MM.1S (cell line): Measurements from ENCODE around the gene ABCC8.

ENCODE experiments used
- DNase-seq: peaks from one replicate; pipeline ENCODE4 v3.0.0-alpha.2; 2015
- H2AFZ ChIP-seq: fragments of 300-600 bp; sonication (generic); 2 replicates; pipeline ENCODE4 v1.6.0; 2016; ENCODE audit warnings: antibody characterized with exemption, low read length
- H3F3A ChIP-seq: fragments of 300-600 bp; sonication (generic); 2 replicates; pipeline ENCODE4 v1.6.1; 2016; ENCODE audit warnings: mild to moderate bottlenecking, antibody characterized with exemption, low read length, moderate library complexity, mixed read lengths; ENCODE audit not compliant: insufficient read depth
- H3K27ac ChIP-seq: fragments of 300-600 bp; sonication (generic); 2 replicates; pipeline ENCODE4 v1.5.1; 2016; ENCODE audit warnings: mild to moderate bottlenecking, low read length
- H3K27me3 ChIP-seq: fragments of 300-600 bp; sonication (generic); replicated peaks from 2 replicates; pipeline ENCODE4 v1.6.0; 2016; ENCODE audit warnings: low read length; ENCODE audit not compliant: insufficient read depth
- H3K36me3 ChIP-seq: fragments of 300-600 bp; sonication (generic); replicated peaks from 2 replicates; pipeline ENCODE4 v1.6.1; 2016; ENCODE audit warnings: mild to moderate bottlenecking, low read length, mixed read lengths; ENCODE audit not compliant: insufficient read depth
- H3K4me1 ChIP-seq: fragments of 300-600 bp; sonication (generic); 2 replicates; pipeline ENCODE4 v1.6.1; 2016; ENCODE audit warnings: low read length, mixed read lengths
- H3K4me2 ChIP-seq: fragments of 300-600 bp; sonication (generic); 2 replicates; pipeline ENCODE4 v1.6.0; 2016; ENCODE audit warnings: low read depth, low read length
- H3K4me3 ChIP-seq: fragments of 300-600 bp; sonication (generic); 2 replicates; pipeline ENCODE4 v1.5.1; 2016; ENCODE audit warnings: low read length, mixed read lengths
- H3K79me2 ChIP-seq: fragments of 300-600 bp; sonication (generic); 2 replicates; pipeline ENCODE4 v1.6.1; 2016; ENCODE audit warnings: mixed run types, low read length, mixed read lengths
- H3K9ac ChIP-seq: fragments of 300-600 bp; sonication (generic); 2 replicates; pipeline ENCODE4 v1.6.1; 2016; ENCODE audit warnings: low read length, mixed read lengths
- H3K9me2 ChIP-seq: fragments of 300-600 bp; sonication (generic); replicated peaks from 2 replicates; pipeline ENCODE4 v1.6.1; 2016; ENCODE audit warnings: mild to moderate bottlenecking, low read length, mixed read lengths; ENCODE audit not compliant: insufficient read depth
- H3K9me3 ChIP-seq: fragments of 300-600 bp; sonication (generic); replicated peaks from 2 replicates; pipeline ENCODE4 v1.6.1; 2016; ENCODE audit warnings: mild to moderate bottlenecking, low read length, mixed read lengths; ENCODE audit not compliant: insufficient read depth
- H4K20me1 ChIP-seq: fragments of 300-600 bp; sonication (generic); 2 replicates; pipeline ENCODE4 v1.6.1; 2016; ENCODE audit warnings: mild to moderate bottlenecking, low read length, moderate library complexity, mixed read lengths; ENCODE audit not compliant: insufficient read depth
- CTCF ChIP-seq: fragments of 300-600 bp; sonication (generic); IDR thresholded peaks from 2 replicates; pipeline ENCODE4 v1.5.1; 2016; ENCODE audit warnings: antibody characterized with exemption, low read length, mixed read lengths
- EZH2 ChIP-seq: fragments of 300-600 bp; sonication (generic); optimal IDR thresholded peaks from 2 replicates; pipeline ENCODE3; 2017; ENCODE audit warnings: low read depth, mild to moderate bottlenecking, antibody characterized with exemption, low read length, mixed read lengths
- EZH2phosphoT487 ChIP-seq: fragments of 300-600 bp; sonication (generic); IDR thresholded peaks from 2 replicates; pipeline ENCODE4 v1.6.1; 2018; ENCODE audit warnings: antibody characterized with exemption, low read length

ABCC8 gene

GRCh38 chr11:17393472-17393871 lies 83.2 kb downstream of the ABCC8 start:
- H4K20me1 ChIP-seq: no peaks in the 10 kb centered on the region
- H3K36me3 ChIP-seq: no peaks in the 10 kb centered on the region
- no peaks in the 10 kb centered on the region for H3K9me3 ChIP-seq
- no peak overlapping the region for H3K4me3 ChIP-seq
- H3K4me1 ChIP-seq: peaks cover 31% of the 10 kb centered on the region
- H3K79me2 ChIP-seq: no peaks in the 10 kb centered on the region
- TF ChIP-seq EZH2phosphoT487 (no peak), EZH2 (no peak), CTCF (no peak)
- no peaks in the 10 kb centered on the region for H3K27me3 ChIP-seq
- H3K9me2 ChIP-seq: no peaks in the 10 kb centered on the region
- peaks cover 15% of the 10 kb centered on the region for H3F3A ChIP-seq
- H3K27ac ChIP-seq: no peak overlapping the region
- no peak overlapping the region for H2AFZ ChIP-seq
- DNase-seq: no peak
- H3K9ac ChIP-seq: no peak overlapping the region
- no peak overlapping the region for H3K4me2 ChIP-seq

- TF ChIP-seq EZH2 (no peak), CTCF (no peak)
- Histone ChIP-seq H3K36me3 (no peaks in the 10 kb centered on the region), H3K9ac (no peak overlapping the region), H3K27ac (no peak overlapping the region; the same call in 1 of the 2 replicates), H3F3A (peaks cover 15% of the 10 kb centered on the region), H3K4me3 (no peak overlapping the region), H4K20me1 (no peaks in the 10 kb centered on the region), H2AFZ (no peak overlapping the region), H3K79me2 (no peaks in the 10 kb centered on the region), H3K27me3 (no peaks in the 10 kb centered on the region), H3K9me2 (no peaks in the 10 kb centered on the region), H3K4me2 (no peak overlapping the region), H3K9me3 (no peaks in the 10 kb centered on the region), H3K4me1 (peaks cover 31% of the 10 kb centered on the region)
- DNase-seq: no peak
Observed at GRCh38 chr11:17392872-17393271, 83.8 kb downstream of the ABCC8 start.

- peak; percentile 87 for DNase-seq
- Histone ChIP-seq H3K9me2 (no peaks in the 10 kb centered on the region), H3K4me2 (peak overlapping the region; percentile 23; the same call in 1 of the 2 replicates), H3K27me3 (no peaks in the 10 kb centered on the region), H3K4me1 (peaks cover 37% of the 10 kb centered on the region), H3K9ac (no peak overlapping the region), H3K79me2 (no peaks in the 10 kb centered on the region), H4K20me1 (no peaks in the 10 kb centered on the region), H3K4me3 (no peak overlapping the region), H3K9me3 (no peaks in the 10 kb centered on the region), H3F3A (peaks cover 15% of the 10 kb centered on the region), H3K27ac (peak overlapping the region; percentile 60), H3K36me3 (no peaks in the 10 kb centered on the region), H2AFZ (no peak overlapping the region)
- TF ChIP-seq EZH2: no peak
- TF ChIP-seq CTCF: no peak
- no peak for TF ChIP-seq EZH2phosphoT487
Observed at GRCh38 chr11:17391493-17392355, 84.9 kb downstream of the ABCC8 start.
